GM18508 (cell line): ENCODE results near the gene KRTAP19-3.
"Not testable (repeated sequence)": the region's sequence is repeated elsewhere in the genome, so short reads cannot be mapped to it uniquely, and the experiment has no call there.

ENCODE experiments used
- ATAC-seq: cut with Tn5 transposase; IDR thresholded peaks from one replicate; pipeline ENCODE4 v1.9.1; 2021; ENCODE audit warnings: moderate number of reproducible peaks; ENCODE audit not compliant: insufficient read depth, unreplicated experiment

The KRTAP19-3 gene

DNA sequence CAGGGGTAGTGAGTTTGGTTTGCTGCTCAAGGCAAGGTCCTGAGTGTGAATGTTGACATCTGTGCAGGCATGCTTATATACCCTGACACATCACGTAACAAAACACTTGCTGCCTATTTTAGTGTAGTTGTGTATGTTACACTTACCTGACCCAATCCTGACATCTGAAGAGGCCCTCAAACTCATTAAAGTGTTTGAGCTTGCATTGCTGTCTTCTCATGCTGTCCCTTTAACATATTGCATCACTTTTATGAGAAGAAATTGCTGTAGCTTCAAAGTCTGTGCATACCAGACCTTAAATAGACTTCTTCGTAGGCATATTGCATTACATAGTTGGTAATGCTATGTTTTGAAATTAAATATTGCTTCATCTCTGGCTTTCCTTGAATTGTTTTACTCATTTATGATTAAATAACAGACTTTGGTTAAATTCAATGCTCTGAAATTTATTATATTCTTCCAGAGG is at the start of gene KRTAP19-3:
KRTAP19-3 (minus strand) TSS at position 51 of the 466 bp plus-strand sequence. CDS start 56 bp downstream, outside the sequence.
- ATAC-seq = no peak

DNA sequence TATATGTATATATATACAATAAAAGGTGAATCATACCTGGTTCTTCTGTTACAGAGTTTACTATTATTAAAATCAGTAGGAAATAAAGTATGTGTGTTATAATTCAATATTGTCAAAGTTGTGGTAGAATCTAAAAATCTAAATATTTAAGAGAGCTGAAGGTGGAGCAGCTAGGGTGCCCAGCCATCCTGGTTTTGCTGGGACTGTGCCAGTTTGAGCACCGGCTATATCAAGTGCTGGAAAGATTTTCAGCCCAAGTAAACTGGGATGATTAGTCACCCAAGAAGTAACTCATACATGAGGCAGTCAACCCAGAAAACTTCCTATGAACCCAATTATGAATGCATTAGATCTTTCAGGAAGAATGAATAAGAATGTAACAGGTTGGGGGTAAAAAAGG is 27.1 kb upstream of the KRTAP19-3 start:
- ATAC-seq = no peak

DNA sequence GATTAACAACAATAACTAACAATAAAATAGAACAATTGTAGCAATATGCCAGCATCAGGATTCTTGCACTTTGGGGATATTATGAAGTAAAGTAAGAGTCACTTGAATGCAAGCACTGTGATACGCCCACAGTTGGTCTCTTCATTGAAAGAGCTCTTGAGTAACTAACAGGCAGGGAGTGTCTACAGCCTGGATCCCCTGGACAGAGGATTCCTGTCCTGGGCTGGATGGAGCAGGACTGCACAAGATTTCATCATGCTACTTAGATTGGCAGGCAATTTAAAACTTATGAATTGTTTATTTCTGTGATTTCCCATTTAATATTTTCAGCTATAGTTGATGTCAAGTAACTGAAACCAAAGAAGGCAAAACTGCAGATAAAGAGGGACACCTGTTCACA is 23.9 kb upstream of the KRTAP19-3 start:
- ATAC-seq = no peak

DNA sequence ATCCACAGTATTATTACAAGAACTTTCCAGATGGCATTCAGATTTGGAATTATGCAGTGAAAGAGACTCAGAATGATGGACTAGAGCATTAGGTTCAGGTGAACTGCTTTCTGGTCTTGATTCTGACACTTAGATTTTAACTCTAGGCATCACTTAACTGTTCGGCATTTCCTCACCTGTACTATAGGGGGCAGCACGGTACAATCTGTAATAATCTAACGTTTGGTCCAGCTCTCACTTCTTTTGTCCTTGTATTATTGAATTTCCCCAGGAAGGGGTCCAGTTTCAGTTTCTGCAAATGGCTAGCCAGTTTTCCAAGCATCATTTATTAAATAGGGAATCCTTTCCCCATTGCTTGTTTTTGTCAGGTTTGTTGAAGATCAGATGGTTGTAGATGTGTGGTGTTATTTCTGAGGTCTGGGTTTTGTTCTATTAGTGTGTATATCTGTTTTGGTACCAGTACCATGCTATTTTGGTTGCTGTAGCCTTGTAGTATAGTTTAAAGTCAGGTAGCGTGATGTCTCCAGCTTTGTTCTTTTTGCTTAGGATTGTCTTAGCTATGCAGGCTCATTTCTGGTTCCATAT is 13.9 kb upstream of the KRTAP19-3 start:
- ATAC-seq = not testable (repeated sequence)

DNA sequence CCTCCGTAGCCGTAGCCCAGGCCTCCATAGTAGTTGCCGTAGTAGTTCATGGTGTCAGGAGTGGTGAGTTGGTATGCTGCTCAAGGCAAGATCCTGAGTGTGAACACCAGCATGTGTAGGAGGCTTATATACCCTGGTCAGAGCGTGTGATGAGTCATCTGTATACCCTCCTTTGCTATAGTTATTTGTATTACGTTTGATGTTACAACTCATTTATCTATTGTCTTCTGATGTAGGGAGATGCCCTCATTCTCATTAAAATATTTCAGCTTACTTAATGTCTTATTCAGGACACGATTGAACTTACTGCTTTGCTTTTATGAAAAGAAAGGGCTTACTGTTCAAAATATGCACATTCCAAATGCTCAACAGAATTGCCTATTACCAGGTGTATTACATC is 10.2 kb upstream of the KRTAP19-3 start, which contains the start of gene KRTAP19-5:
KRTAP19-5 (minus strand) TSS at position 101 of the 400 bp plus-strand sequence; CDS start at position 50, 51 bp downstream.
- no peak for ATAC-seq

DNA sequence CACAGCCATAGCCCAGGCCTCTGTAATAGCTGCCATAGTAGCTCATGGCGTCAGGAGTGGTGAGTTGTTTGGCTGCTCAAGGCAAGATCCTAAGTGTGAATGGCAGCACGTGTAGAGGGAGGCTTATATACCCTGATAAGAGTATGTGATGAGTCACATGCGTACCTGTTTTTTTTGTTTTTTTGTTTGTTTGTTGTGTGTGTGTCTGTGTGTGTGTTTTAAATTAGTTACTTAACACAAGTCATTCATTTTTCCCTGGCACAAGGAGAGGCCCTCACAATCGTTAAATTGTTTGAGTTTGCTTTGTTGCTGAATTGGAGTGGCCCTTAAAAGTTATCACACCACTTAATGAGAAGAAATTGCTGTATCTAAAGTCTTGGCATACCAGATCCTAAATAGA is 5.3 kb upstream of the KRTAP19-3 start, which contains the start of gene KRTAP19-4:
KRTAP19-4 (minus strand) TSS at position 101 of the 400 bp plus-strand sequence; CDS start at position 46, 55 bp downstream.
- no peak for ATAC-seq

DNA sequence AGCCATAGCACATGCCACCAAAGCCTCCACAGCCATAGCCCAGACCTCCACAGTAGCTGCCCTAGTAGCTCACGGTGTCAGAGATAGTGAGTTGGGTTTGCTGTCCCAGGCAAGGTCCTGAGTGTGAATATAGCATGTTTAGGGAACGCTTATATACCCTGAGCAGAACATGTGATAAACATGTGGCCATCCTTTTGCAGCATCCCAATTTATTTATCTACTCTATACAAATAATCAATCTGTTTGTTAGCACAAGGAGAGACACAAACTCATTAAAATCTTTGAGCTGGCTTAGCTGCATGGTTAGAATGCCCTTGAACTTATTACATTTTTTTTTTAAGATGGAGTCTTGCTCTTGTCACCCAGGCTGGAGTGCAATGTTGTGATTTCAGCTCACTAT is 4.5 kb downstream of the KRTAP19-3 start, which contains the start of gene KRTAP19-2:
KRTAP19-2 (minus strand) TSS at position 101 of the 400 bp plus-strand sequence; CDS start at position 13, 88 bp downstream.
- no peak for ATAC-seq

DNA sequence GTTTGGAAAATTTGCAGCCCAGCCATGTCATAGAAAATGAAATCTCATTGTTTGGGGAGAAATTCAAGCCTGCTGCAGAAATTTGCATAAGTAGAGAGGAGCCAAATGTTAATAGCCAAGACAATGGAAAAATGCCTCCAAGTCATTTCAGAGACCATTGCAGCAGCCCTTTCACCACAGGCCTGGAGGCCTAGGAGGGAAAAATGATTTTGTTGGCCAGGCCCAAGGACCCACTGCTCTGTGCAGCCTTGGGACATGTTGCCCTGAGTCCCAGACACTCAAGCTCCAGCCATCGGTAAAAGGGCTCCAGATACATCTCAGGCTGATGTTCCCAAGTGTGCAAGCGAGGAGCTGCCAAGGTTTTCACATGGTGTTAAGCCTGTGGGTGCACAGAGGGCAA is 5.6 kb downstream of the KRTAP19-3 start:
- no peak for ATAC-seq

DNA sequence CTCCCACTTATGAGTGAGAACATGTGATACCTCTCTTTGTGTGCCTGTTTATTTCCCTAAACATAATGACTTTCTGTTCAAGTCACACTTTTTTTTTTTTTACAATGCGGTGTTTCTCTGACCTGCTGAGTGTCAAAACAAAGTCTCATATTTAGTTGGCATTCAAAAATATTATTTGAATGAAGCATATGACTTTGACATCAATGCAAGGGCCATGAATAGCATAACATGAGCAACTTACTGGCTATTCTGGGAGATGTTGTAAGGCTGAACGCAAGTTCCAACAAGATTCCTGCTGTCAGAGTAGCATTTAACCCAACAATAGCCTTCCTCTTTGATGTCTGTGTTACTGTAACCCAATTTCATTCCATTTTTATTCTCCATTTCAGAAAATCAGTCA is 9.7 kb downstream of the KRTAP19-3 start:
- ATAC-seq = no peak

DNA sequence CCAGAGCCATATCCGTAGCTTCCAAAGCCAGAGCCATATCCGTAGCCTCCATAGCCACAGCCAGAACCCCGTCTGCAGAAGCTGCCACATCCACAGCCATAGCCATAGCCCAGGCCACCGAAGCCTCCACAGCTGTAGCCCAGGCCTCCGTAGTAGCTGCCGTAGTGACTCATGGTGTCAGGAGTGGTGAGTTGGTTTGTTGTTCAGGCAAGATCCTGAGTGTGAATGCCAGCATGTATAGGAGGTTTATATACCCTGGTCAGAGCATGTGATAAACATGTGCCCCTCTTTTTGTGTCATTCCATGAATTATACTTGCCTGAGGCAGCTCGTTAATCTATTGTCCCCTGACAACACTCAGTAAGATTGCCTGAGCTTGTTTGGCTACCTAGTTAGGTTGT is 11.7 kb downstream of the KRTAP19-3 start, which contains the start of gene KRTAP19-1:
KRTAP19-1 (minus strand) TSS at position 223 of the 400 bp plus-strand sequence; CDS start at position 173, 50 bp downstream.
- no peak for ATAC-seq

DNA sequence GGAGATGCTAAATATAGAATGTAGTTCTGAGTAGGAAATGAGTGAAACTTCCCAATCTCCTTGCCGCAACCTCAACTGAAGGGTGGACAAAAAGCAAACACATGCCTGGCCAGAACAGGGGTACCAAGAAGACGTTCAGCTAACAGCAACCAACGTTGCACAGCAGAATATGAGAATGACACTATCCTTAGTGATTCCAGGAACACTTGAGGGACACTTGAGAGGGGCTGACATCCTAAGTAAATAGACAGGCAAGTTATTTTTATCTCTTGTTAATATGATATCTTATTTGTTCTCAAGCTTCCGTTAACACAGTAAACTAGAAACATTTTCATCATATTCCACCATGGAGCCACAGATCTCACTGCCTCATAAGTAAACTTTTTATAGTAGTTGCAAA is 12.6 kb downstream of the KRTAP19-3 start:
- ATAC-seq = no peak

DNA sequence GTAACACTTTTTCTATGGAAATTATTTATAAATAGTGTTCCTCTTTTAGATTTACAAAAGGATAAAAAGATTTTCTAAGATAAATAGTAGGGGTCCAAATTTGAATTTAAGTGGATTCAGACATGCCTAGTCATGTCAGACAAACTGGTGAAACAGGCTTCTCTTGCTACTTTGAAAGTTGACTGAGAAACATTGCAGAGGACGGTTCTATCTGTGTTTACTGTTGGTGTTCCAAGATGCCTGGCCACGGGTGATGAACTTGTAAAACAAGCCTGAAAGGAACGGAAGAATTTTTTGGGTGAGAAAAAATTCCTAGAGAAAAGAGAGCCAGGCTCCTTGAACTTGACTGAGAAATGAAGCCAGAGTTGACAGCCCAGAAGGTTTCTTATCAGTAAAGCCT is 13.8 kb downstream of the KRTAP19-3 start:
- ATAC-seq = no peak

DNA sequence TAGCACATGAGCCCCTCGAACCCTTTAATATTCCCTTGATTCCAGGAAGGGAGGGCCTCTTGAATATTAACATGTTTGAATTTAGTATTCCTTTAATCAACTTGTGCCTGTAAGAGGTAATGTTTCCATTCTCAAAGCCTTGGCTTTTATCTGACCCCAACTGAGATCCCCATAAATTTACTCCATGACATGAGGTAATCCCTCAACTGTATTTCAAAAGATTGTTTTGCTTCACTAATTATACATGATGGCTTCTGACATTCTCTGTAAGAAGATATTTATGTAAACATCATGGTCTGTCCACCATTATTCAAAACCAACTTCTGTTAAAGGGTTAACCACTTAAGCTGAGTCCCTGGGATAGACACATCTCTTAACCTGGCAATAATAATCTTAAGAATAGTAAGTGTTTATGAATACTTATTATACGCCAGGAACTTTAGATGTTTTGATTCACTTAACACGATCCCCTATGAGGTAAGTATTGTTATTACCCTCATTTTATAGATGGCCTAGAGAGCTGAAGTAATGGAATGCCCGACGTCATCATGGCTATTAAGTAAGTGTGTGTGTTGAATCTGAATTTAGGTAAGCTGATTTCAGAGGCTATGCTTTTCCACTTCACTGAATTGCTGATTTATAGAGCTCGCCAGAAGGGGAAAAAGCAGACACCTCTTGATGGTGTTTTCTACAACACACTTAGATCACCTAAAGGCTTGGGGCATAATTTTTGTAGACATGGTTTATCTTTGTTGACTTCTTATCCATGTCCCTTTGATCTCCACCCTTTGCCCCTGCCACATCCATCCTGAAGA is 22.7 kb downstream of the KRTAP19-3 start:
- ATAC-seq = no peak

DNA sequence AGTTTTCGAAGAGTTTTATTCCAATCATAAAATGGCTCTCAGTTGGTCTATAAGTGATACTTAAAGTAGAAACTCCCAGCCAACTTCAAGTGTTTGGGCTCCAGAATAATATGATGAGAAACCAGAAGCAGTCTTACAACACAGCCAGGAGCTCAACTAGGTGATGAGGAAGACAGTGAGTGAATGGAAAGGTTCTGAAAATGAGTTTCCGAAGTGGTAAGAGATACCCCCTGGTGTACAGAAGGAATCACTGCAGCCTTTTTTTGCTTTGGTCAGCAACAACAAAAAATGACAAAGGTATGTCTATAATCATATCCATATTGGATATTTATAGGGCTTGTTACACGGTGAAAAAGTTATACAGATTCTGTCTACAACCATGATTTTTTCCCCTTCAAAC is 28.1 kb downstream of the KRTAP19-3 start:
- no peak for ATAC-seq

DNA sequence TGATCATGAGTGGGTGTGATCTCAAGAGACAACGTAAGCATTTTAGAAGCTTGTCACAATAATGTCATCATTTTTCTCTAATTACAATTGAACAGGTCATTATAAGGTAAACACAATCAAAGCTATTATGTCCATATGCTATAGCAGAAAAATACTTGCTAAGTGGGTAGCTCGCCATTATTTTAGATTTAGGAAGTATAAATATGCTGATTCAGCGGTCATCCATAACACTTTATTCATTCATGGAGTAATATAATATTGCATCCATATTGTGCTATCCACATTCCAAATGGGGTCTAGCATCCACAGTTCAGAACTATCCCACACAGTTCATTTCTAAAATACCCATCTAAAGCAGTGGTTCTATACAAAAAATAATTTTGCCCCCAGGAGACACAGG is 43.3 kb downstream of the KRTAP19-3 start:
- ATAC-seq = no peak

DNA sequence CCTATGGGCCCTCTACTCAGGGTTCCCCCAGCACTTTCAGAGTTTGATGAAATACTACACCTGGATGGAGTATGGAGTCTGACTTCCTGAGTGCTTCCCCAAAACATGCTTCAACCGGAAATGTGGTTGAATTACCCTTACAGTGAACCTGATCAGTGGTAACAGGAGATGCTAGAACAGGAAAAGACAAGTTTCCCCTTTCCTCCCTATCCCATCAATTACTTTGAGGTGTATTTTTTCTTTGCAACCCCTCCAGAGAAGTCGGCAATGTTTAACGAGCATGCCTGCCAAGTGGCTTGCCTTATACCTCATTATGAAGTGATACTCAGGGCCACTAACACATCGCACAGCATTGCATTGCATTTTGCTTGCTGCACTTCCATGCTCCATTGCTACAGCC is 44.8 kb downstream of the KRTAP19-3 start:
- ATAC-seq = no peak

DNA sequence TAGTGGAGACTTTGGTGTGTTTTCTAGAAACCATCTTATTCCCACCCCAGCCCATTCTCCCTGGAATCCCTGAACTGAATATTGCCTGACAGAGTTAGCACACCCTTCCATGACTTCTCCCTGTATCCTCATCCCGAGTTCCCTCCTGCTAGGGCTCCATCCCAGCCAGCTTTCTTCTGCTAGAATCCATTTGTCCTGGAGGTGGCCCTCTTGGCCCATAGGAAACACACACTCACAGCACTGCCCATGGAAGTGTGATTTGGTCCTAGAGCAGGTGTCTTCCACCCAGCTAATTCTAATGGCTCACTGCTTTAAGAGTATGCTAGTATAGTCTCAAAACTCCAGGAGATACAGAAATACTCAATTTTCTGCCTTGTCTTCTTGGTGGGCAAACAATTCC is 47.6 kb downstream of the KRTAP19-3 start:
- no peak for ATAC-seq

DNA sequence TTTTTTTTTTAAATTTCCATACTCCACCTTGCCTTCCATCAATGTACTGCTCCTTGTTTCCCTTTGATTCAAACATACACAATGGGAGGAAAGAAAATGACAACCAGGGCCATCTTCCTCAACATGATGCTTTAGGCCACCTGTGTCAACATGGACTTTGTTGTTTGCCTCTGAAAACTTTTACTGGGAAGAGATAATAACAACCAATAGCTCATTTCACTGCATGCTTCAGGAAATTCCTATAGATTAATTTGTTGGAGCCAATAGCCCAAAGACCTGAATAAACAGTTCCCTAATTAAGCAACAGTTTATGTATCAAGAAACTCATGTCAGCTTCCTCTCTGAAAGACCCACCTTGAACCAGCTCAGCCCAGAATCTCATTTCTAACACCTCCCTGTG is 48.6 kb downstream of the KRTAP19-3 start:
- ATAC-seq = no peak
